GM12878 (cell line): ENCODE data around the gene NEK11. TPM values are rescaled to one million over a fixed set of nuclear protein-coding genes. Genes with fewer than 3 reads are reported as not detected.

Experiments used
- ATAC-seq: fragments of 200-7000 bp; cut with Tn5 transposase; 3 replicates; pipeline ENCODE4 v1.9.1; 2020; ENCODE audit warnings: mild to moderate bottlenecking, moderate library complexity
- BruUV-seq: library from RNA; stranded (reverse); fragments of 400-500 nt; replicated peaks from 2 replicates; lab custom pipeline; 2021; lab: Mats Ljungman, UMichigan
- CTCF ChIA-PET: fragments of 300-600 bp; sonication (Branson Sonifier 250); formaldehyde crosslinking; extraction: SDS; loops from one replicate; lab custom pipeline; 2021; ENCODE audit warnings: inconsistent platforms; lab: Yijun Ruan, JAX
- POLR2A ChIA-PET: fragments of 350-600 bp; formaldehyde crosslinking; extraction: SDS; loops from one replicate; lab custom pipeline; 2021; ENCODE audit warnings: inconsistent platforms; lab: Charles Lee
- RAD21 ChIA-PET: fragments of 300-600 bp; sonication (Branson Sonifier 250); formaldehyde crosslinking; loops from one replicate; lab custom pipeline; 2023; ENCODE audit warnings: antibody characterized with exemption; ENCODE audit not compliant: unreplicated experiment; lab: Charles Lee
- SMC1A ChIA-PET: fragments of 300-600 bp; sonication (Branson Sonifier 250); formaldehyde crosslinking; loops from one replicate; lab custom pipeline; 2023; ENCODE audit not compliant: unreplicated experiment, uncharacterized antibody; lab: Charles Lee
- DNase-seq: peaks from one replicate; pipeline ENCODE4 v3.0.0-alpha.2; 2011; ENCODE audit warnings: low read depth, low spot score
- FAIRE-seq: peaks from 3 replicates; lab custom pipeline; 2011; peaks lifted over from hg19 to GRCh38; lab: Jason Lieb, UNC
- H2AFZ ChIP-seq: 2 replicates; pipeline ENCODE4 v1.6.0; 2011; ENCODE audit warnings: low read depth, low read length, control low read depth; ENCODE audit not compliant: control insufficient read depth
- H3K27ac ChIP-seq: 2 replicates; pipeline ENCODE4 v1.5.1; 2011; ENCODE audit warnings: control low read depth; ENCODE audit not compliant: control insufficient read depth, insufficient read depth
- H3K27me3 ChIP-seq, 2 experiments: replicated peaks in 1 of 2; 2 replicates each; pipeline versions ENCODE4 v1.6.0 to v1.6.1; 2011; ENCODE audit warnings: low read length in 1 of 2; ENCODE audit not compliant: control insufficient read depth in 2 of 2, insufficient read depth in 2 of 2
- H3K36me3 ChIP-seq, 2 experiments: 2 replicates each; pipeline ENCODE4 v1.5.1; 2011; ENCODE audit warnings: low read length in 1 of 2; ENCODE audit not compliant: control insufficient read depth in 2 of 2, insufficient read depth in 2 of 2
- H3K4me1 ChIP-seq: 2 replicates; pipeline ENCODE4 v1.6.1; 2011; ENCODE audit warnings: mild to moderate bottlenecking, low read length, moderate library complexity, mixed read lengths; ENCODE audit not compliant: control insufficient read depth, insufficient read depth
- H3K4me2 ChIP-seq: 2 replicates; pipeline ENCODE4 v1.6.0; 2011; ENCODE audit warnings: control low read depth; ENCODE audit not compliant: control insufficient read depth, insufficient read depth
- H3K4me3 ChIP-seq: fragments of 200-600 bp; sonication (generic); 2 replicates; pipeline ENCODE4 v1.5.1; 2016
- H3K79me2 ChIP-seq: 2 replicates; pipeline ENCODE4 v1.6.0; 2011; ENCODE audit warnings: low read length; ENCODE audit not compliant: control insufficient read depth, insufficient read depth
- H3K9ac ChIP-seq: 2 replicates; pipeline ENCODE4 v1.8.0; 2011; ENCODE audit warnings: low read length, control low read depth, mixed read lengths; ENCODE audit not compliant: control insufficient read depth, insufficient read depth
- H3K9me3 ChIP-seq: replicated peaks from 3 replicates; pipeline ENCODE4 v1.5.1; 2011; ENCODE audit warnings: mild to moderate bottlenecking, low read length; ENCODE audit not compliant: control insufficient read depth, insufficient read depth
- H4K20me1 ChIP-seq: 2 replicates; pipeline ENCODE4 v1.6.0; 2011; ENCODE audit not compliant: control insufficient read depth, insufficient read depth
- BRCA1 ChIP-seq: IDR thresholded peaks from 2 replicates; pipeline ENCODE4 v1.6.1; 2011; ENCODE audit warnings: low read depth, low read length, improper control_type of control experiment
- HSF1 ChIP-seq: fragments of 150-350 bp; IDR thresholded peaks from 2 replicates; pipeline ENCODE4 v1.6.1; 2014; ENCODE audit warnings: mild to moderate bottlenecking, low read depth, low read length
- MXI1 ChIP-seq: fragments of 150-350 bp; IDR thresholded peaks from 2 replicates; pipeline ENCODE4 v1.6.1; 2011; ENCODE audit warnings: low read depth, mild to moderate bottlenecking, inconsistent platforms, low read length, improper control_type of control experiment
- MYC ChIP-seq: IDR thresholded peaks from 2 replicates; pipeline ENCODE4 v1.6.1; 2011; ENCODE audit warnings: mild to moderate bottlenecking, low read length, moderate library complexity, inconsistent platforms; ENCODE audit not compliant: insufficient read depth, insufficient replicate concordance, insufficient read length, severe bottlenecking
- NFIC ChIP-seq: IDR thresholded peaks from 2 replicates; pipeline ENCODE4 v1.6.1; 2012; ENCODE audit warnings: low read depth, mild to moderate bottlenecking, inconsistent platforms, low read length, moderate library complexity
- NRF1 ChIP-seq: conservative IDR thresholded peaks from 2 replicates; pipeline ENCODE4 v1.6.1; 2011; ENCODE audit warnings: mild to moderate bottlenecking, low read depth, low read length, improper control_type of control experiment
- PML ChIP-seq: IDR thresholded peaks from 2 replicates; pipeline ENCODE4 v1.6.1; 2012; ENCODE audit warnings: low read length, inconsistent platforms
- POU2F2 ChIP-seq: IDR thresholded peaks from 3 replicates; pipeline ENCODE4 v1.6.1; 2011; ENCODE audit warnings: low read depth, mild to moderate bottlenecking, low read length, borderline replicate concordance
- PRDM15 ChIP-seq: fragments of 450-650 bp; formaldehyde crosslinking; IDR thresholded peaks from 2 replicates; pipeline ENCODE4 v1.4.0; 2020; ENCODE audit warnings: mild to moderate bottlenecking, moderate library complexity
- RELA ChIP-seq: fragments of 450-650 bp; IDR thresholded peaks from 2 replicates; pipeline ENCODE4 v1.8.0; 2014; ENCODE audit warnings: borderline replicate concordance; ENCODE audit not compliant: partially characterized antibody
- SIN3A ChIP-seq: IDR thresholded peaks from 2 replicates; pipeline ENCODE4 v1.6.1; 2012; ENCODE audit warnings: low read depth, low read length, improper control_type of control experiment
- SMARCA5 ChIP-seq: fragments of 450-650 bp; IDR thresholded peaks from 2 replicates; pipeline ENCODE4 v1.6.1; 2017; ENCODE audit warnings: mild to moderate bottlenecking
- TCF12 ChIP-seq: IDR thresholded peaks from 2 replicates; pipeline ENCODE4 v1.6.1; 2011; ENCODE audit warnings: low read depth, mild to moderate bottlenecking, low read length
- ZBED1 ChIP-seq: IDR thresholded peaks from 2 replicates; pipeline ENCODE4 v1.6.1; 2016; ENCODE audit warnings: borderline replicate concordance
- WGBS: methylation state at CpG from one replicate; pipeline ENCODE4 v1.1.6; 2016; ENCODE audit warnings: low lambda C conversion rate; ENCODE audit not compliant: insufficient replicate concordance, insufficient coverage; ENCODE audit errors: missing lambda C conversion rate; 5-methylcytosine and 5-hydroxymethylcytosine counted together
- in situ Hi-C: fragments of 300-500 bp; cut with MboI; formaldehyde crosslinking; loops from 9 replicates; pipeline ENCODE4 v1.14.3; 2018; ENCODE audit warnings: mixed read lengths
- intact Hi-C: fragments of 100-400 bp; cut with micrococcal nuclease; formaldehyde crosslinking; loops from one replicate; pipeline ENCODE4 v1.14.2; 2022; ENCODE audit not compliant: unreplicated experiment
- polyA plus RNA-seq, 11 experiments: library from polyadenylated mRNA; depleted of rRNA in 4 of 11; unstranded in 6 of 11; stranded (reverse) in 5 of 11; fragments of >200 nt; fragmentation: Nextera tagmentation in 4 of 11; fragmentation: Illumina TruSeq in 1 of 11; extraction: Ambion mirVana in 4 of 11; extraction: Trizol in 1 of 11; gene quantifications; 1 replicate in 1 of 11; 2 replicates in 10 of 11; pipeline versions ENCODE4 v1.2.1 to v1.2.3, GENCODE V29; 2011 to 2016; ENCODE audit warnings: inconsistent platforms in 2 of 11, missing spikeins in 2 of 11, low read depth in 1 of 11
- total RNA-seq, 4 experiments: library from RNA; depleted of rRNA in 3 of 4; stranded (reverse); fragments of >200 nt in 3 of 4; fragmentation: Illumina TruSeq in 1 of 4; extraction: Trizol in 1 of 4; gene quantifications; 2 replicates each; pipeline versions ENCODE4 v1.2.1 to v1.2.3, GENCODE V29; 2013 to 2021

Gene NEK11
- total and polyA plus RNA-seq, 10 of the 15 experiments (the other 5 are each of a cell fraction or from before 2014, with no cell fraction given) = 0.05 to 0.94 (median 0.36) TPM; not detected in 1

GRCh38 chr3:131393051-131393450 is 366.4 kb downstream of the NEK11 start:
- no peaks in the 10 kb centered on the region for H3K36me3 ChIP-seq
- H4K20me1 ChIP-seq = no peaks in the 10 kb centered on the region
- ChIA-PET CTCF (no interaction called here), SMC1A (no interaction called here), POLR2A (no interaction called here), RAD21 (no interaction called here)
- H3K4me1 ChIP-seq = no peaks in the 10 kb centered on the region
- H3K4me3 ChIP-seq = no peak overlapping the region
- 45% methylated on average over 6 of the region's 6 CpGs for WGBS
- no peak for FAIRE-seq
- no peak overlapping the region for H3K27ac ChIP-seq
- no peaks in the 10 kb centered on the region for H3K9me3 ChIP-seq
- H3K27me3 ChIP-seq = no peaks in the 10 kb centered on the region; a peak in 1 of 4 replicates
- no TSS peak for BruUV-seq
- ATAC-seq = no peak
- no peak for DNase-seq
- H3K9ac ChIP-seq = no peak overlapping the region
- H3K4me2 ChIP-seq = no peak overlapping the region
- in situ Hi-C loops (no loop called here), intact Hi-C loops (no loop called here)
- no peak for TF ChIP-seq MXI1
- no peak for TF ChIP-seq SMARCA5
- no peak for TF ChIP-seq HSF1
- TF ChIP-seq PML = no peak
- no peak for TF ChIP-seq NFIC
- no peak for TF ChIP-seq MYC
- no peaks in the 10 kb centered on the region for H3K79me2 ChIP-seq
- H2AFZ ChIP-seq = no peak overlapping the region

- no peaks in the 10 kb centered on the region for H3K4me1 ChIP-seq
- ChIA-PET CTCF (no interaction called here), RAD21 (no interaction called here), POLR2A (no interaction called here), SMC1A (no interaction called here)
- no peak overlapping the region for H3K4me3 ChIP-seq
- no peak overlapping the region for H2AFZ ChIP-seq
- H3K27me3 ChIP-seq = no peaks in the 10 kb centered on the region; a peak in 1 of 4 replicates
- in situ Hi-C loops = no loop called here
- intact Hi-C loops = no loop called here
- no peak overlapping the region for H3K27ac ChIP-seq
- H3K9ac ChIP-seq = no peak overlapping the region
- FAIRE-seq = no peak
- H3K79me2 ChIP-seq = no peaks in the 10 kb centered on the region
- no peak overlapping the region for H3K4me2 ChIP-seq
- H4K20me1 ChIP-seq = no peaks in the 10 kb centered on the region
- H3K36me3 ChIP-seq = no peaks in the 10 kb centered on the region
- BruUV-seq = no TSS peak
- no peak for DNase-seq
- WGBS = 27% methylated on average over 4 of the region's 4 CpGs
- no peaks in the 10 kb centered on the region for H3K9me3 ChIP-seq
- ATAC-seq = no peak
- TF ChIP-seq SIN3A (no peak), TCF12 (no peak), POU2F2 (no peak), PRDM15 (CRISPR knock-in tag) (no peak), BRCA1 (no peak), ZBED1 (no peak), RELA (no peak), NRF1 (no peak)
Observed at GRCh38 chr3:131393868-131394267, 367.2 kb downstream of the NEK11 start.
